Adipocyte (in vitro differentiated cells): ENCODE measurements around the gene PIEZO2.
"Not testable (repeated sequence)": the region's sequence is repeated elsewhere in the genome, so short reads cannot be mapped to it uniquely, and the experiment has no call there.

Source experiments
- DNase-seq: peaks from one replicate; pipeline ENCODE4 v3.0.0-alpha.2; 2015; ENCODE audit warnings: low read depth
- H3K27me3 ChIP-seq: replicated peaks from 2 replicates; pipeline ENCODE4 v1.7.0; 2013; ENCODE audit warnings: mild to moderate bottlenecking, low read length, moderate library complexity; ENCODE audit not compliant: control insufficient read depth, insufficient read depth
- H3K36me3 ChIP-seq: 2 replicates; pipeline ENCODE4 v1.7.0; 2013; ENCODE audit warnings: low read length, mild to moderate bottlenecking, moderate library complexity; ENCODE audit not compliant: control insufficient read depth, insufficient read depth, severe bottlenecking
- H3K4me1 ChIP-seq: 2 replicates; pipeline ENCODE4 v1.7.0; 2013; ENCODE audit warnings: mild to moderate bottlenecking, low read length, moderate library complexity; ENCODE audit not compliant: control insufficient read depth, insufficient read depth
- H3K4me3 ChIP-seq: 2 replicates; pipeline ENCODE4 v1.7.0; 2013; ENCODE audit warnings: mild to moderate bottlenecking, low read length, moderate library complexity
- H3K9ac ChIP-seq: 2 replicates; pipeline ENCODE4 v1.7.0; 2013; ENCODE audit warnings: mild to moderate bottlenecking, low read length, moderate library complexity
- H3K9me3 ChIP-seq: 2 replicates; pipeline ENCODE4 v1.7.0; 2013; ENCODE audit warnings: mild to moderate bottlenecking, low read length, moderate library complexity; ENCODE audit not compliant: control insufficient read depth

PIEZO2 gene

DNA sequence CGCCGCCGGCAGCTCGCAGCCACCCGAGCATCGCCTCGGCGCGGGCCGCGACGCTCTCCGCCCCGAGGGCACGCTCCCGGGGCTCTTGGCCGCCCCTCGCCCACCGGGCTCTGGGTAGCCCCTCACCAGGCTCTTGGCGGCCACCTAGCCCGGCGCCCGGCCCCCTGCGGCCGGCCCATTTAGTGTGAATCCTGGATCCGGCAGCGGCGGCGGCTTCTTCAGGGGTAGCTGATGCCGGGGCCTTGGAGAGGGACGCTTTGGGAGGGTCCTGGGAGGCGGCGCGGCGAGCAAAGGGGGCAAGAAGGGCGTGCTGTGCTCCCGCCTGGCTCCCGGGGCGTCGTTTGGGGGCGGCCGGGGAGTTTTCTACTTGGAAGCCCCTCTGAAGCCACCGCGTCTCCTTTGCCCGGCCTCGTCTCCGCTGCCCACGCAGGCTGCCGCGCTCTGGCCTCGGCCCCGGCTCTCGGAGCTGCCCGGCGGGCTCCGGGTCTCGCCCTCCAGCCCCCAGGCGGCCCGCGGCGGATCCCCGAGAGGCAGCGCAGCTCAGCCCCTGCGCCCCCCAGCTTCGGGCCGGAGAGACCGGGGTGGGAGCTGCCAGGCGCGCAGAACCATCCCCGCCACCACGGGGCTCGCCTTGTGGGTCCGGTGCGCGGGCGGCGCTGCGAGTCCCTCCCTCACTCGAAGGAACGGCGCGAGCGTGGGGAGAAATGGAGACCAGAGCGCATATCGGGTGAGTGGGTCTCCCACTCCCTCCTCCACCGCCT, 509 bp downstream of the PIEZO2 start:
- Histone ChIP-seq H3K4me3 (peak overlapping the region; percentile 63), H3K36me3 (no peaks in the 10 kb centered on the region), H3K9ac (no peak overlapping the region), H3K9me3 (no peaks in the 10 kb centered on the region), H3K4me1 (no peaks in the 10 kb centered on the region), H3K27me3 (peaks cover 64% of the 10 kb centered on the region)
- no peak for DNase-seq

DNA sequence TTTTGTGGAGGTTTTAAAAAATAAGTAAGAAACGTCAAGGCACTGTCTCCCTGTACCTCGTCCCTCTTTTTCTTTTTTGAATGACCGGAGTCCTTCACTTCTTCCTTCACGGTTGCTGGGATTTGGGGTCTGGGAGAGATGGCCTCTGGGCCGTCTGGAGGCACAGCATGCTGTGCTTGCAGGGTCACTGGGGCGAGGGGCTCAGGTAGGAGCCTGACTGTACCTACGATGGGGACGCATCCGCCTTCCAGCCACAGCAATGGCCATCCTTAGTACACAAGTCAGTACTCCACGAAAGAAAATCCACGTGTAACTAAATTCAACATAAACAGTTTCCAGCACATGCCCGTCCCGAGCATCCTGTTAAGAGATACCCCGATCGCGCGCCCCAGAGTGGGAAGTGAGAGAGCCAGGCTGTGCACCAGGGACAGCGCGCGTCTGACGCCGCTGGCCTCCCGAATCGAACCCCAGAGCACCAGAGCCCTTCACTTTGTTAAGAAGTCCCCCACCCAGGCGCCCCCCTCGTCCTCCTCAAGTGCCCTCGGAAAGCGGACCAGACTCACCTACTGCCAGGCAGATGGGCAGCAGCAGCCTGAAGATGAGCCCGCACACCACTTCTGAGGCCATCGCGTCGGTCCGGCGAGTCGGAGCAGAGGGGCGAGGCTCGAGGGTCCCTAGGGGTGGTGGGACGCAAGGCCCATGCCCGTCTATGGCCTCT, 1.2 kb downstream of the PIEZO2 start:
- no peaks in the 10 kb centered on the region for H3K4me1 ChIP-seq
- no peaks in the 10 kb centered on the region for H3K36me3 ChIP-seq
- peaks cover 64% of the 10 kb centered on the region for H3K27me3 ChIP-seq
- DNase-seq, result no peak
- H3K4me3 ChIP-seq, result no peak overlapping the region
- no peak overlapping the region for H3K9ac ChIP-seq
- no peaks in the 10 kb centered on the region for H3K9me3 ChIP-seq

DNA sequence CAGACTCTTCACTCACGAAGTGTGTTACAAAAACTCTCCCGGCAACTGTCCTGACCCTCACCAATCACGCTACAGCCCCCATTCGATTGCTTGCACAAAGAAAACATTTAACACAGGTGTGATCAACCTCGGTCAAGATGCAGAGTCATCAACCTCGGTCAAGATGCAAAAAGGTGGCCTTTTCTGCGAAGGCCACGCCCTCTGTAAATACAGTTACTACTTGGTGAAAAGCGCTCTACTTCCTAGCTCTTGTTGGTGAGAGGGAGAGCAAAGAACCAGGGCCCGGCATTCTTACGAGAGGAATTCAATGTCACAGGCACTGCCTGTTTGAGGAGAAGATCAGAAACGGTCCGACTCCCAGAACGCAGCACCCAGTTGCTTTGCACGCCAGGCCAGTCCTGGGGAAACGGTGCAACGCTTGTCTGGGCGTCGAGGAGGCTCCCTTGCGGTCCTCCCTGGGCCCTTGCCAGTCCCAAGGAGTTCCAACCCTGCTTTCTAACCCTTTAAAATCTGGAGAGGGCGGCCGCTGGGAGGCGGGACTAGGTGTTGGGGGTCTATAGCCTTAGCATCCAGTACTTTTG, 1.9 kb downstream of the PIEZO2 start:
- no peaks in the 10 kb centered on the region for H3K36me3 ChIP-seq
- peaks cover 62% of the 10 kb centered on the region for H3K27me3 ChIP-seq
- H3K9ac ChIP-seq, result no peak overlapping the region
- H3K9me3 ChIP-seq, result no peaks in the 10 kb centered on the region
- H3K4me3 ChIP-seq, result no peak overlapping the region
- H3K4me1 ChIP-seq, result no peaks in the 10 kb centered on the region
- DNase-seq, result no peak

DNA sequence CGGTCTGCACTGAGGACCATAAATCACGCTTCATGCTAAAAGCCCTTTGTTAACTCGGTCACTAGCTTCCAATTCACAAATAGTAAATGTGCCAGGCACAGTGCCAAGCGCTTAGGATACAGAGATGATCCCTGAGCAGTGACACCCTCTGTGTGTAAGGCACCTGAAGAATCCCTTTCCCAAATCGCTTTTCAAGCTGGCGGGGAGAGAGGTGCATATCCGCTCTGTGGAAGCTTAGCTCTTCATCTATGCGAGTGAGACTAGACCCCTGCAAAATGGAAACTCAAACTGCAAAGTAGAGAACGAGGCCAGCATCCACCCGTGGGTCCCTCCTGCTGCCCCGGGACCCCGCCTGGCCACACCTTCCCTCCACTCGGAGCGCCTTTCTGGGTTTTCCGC, 2.4 kb downstream of the PIEZO2 start:
- H3K9me3 ChIP-seq, result no peaks in the 10 kb centered on the region
- no peaks in the 10 kb centered on the region for H3K36me3 ChIP-seq
- H3K4me1 ChIP-seq, result no peaks in the 10 kb centered on the region
- H3K4me3 ChIP-seq, result no peak overlapping the region
- H3K27me3 ChIP-seq, result peaks cover 59% of the 10 kb centered on the region
- DNase-seq, result no peak
- no peak overlapping the region for H3K9ac ChIP-seq

DNA sequence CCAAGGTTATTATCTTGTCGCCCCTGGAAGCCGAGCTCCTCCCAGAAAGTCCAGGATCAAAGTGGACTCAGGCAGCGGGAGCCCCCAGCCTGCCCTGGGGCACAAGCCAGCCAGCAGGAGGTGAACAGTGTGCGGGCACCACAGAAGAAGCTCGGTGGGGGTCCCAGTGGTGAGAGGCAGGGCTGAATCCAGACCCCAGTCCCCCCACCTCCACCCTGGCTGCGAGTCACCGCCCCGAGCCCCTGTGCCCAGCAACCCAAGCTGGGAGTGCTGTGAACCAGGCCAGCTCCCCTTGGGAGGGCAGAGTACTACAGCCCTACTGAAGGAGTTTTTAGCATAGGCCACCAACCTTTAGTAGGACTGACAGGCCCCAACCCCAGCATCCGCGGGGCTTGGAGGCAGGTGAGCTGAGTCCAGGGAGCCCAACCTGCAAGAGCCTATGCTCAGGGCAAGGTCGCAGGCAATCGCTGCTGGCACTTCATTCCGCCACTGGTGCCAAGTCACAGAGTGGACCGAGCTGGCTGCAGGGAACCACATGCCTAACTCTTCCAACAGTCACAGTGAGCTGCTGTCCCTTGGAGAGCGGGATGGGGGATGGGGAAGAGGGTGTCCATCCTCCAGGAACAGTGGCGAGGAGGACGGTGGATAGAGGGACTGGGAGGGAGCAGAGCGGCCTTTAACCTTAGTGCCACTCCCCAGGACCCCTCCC, 3.0 kb downstream of the PIEZO2 start:
- H3K9me3 ChIP-seq, result no peaks in the 10 kb centered on the region
- no peaks in the 10 kb centered on the region for H3K4me1 ChIP-seq
- no peak overlapping the region for H3K9ac ChIP-seq
- DNase-seq, result no peak
- H3K27me3 ChIP-seq, result peaks cover 57% of the 10 kb centered on the region
- no peak overlapping the region for H3K4me3 ChIP-seq
- no peaks in the 10 kb centered on the region for H3K36me3 ChIP-seq

DNA sequence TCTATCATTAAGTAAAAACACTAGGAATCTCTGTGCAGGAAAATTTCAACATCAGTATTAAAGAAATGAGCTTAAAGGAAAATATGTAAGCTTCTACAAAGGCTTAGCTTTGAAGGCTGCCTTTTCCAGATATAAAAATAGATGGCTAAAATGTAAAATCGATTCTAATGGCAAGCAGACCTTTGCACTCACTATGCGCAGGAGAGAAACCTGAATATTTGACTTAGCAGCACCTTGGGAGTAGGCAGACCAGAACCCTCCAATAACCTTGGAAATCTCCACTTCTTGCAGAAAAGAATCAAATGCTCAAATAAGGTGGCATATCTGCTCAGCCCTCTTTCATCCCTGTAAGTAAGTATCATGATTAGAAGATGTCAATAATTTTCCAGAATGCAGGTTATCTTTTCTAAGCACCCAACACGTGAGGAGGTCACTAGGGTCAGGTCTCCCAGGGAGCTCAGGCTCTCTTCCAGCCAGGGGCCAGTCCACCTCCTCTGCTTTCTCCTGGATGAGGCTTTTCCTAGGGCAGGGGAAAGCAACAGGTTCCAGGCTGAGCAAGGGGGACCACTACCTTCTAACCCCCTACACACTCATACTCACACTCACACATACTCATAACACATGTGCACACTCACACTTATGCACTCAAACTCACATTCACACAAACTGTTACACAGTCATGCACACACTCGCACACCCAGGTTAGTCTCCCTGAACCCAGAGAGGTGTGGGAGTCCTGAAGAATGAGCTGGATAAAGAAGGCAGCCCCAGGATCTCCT, 3.8 kb downstream of the PIEZO2 start:
- no peak overlapping the region for H3K4me3 ChIP-seq
- H3K36me3 ChIP-seq, result no peaks in the 10 kb centered on the region
- H3K9me3 ChIP-seq, result no peaks in the 10 kb centered on the region
- H3K9ac ChIP-seq, result no peak overlapping the region
- no peak for DNase-seq
- peaks cover 56% of the 10 kb centered on the region for H3K27me3 ChIP-seq
- H3K4me1 ChIP-seq, result no peaks in the 10 kb centered on the region

DNA sequence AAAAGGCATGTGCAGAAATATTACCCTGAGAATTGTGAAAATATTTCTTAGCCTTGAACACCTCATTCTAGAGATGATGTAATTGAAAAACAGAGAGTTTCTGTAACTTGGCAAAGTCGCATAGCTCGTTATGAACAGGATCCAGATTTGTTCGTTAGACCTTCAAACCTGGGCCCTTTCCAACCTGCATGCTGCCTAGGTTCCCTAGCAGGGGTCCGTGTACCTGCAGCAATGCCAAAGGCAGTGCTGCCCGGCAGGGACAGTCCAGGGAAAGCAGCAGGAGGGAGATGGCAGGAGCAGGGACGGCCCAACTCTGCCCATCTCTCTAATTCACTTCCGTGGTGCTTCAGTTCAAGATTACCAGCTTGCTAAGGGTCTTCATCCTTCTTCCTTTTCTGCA, 12.0 kb downstream of the PIEZO2 start:
- H3K9ac ChIP-seq, result no peak overlapping the region
- H3K4me1 ChIP-seq, result no peaks in the 10 kb centered on the region
- H3K9me3 ChIP-seq, result no peaks in the 10 kb centered on the region
- no peak overlapping the region for H3K4me3 ChIP-seq
- peaks cover 11% of the 10 kb centered on the region for H3K27me3 ChIP-seq
- H3K36me3 ChIP-seq, result no peaks in the 10 kb centered on the region
- no peak for DNase-seq

DNA sequence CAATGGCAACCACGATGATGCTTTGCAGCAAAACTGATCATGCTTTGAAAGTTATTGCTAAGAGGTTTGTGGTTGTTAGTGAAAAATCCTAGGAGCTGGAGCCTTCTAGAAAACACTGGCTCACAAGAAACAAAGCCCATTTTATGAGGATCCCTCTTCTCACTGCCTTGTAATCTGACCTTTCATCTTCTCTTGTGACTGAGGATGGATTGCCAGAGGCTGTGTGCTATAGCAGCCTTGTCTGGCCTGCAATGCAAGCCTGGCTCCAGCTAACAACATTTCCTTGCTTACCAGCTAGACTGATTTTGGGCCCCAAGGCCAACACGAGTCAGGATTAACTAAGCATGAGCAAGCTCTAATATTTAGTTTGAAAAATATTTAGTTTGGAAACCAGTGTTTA, 13.1 kb downstream of the PIEZO2 start:
- no peaks in the 10 kb centered on the region for H3K4me1 ChIP-seq
- no peak overlapping the region for H3K9ac ChIP-seq
- no peak overlapping the region for H3K4me3 ChIP-seq
- peak; percentile 40 for DNase-seq
- no peaks in the 10 kb centered on the region for H3K9me3 ChIP-seq
- no peaks in the 10 kb centered on the region for H3K36me3 ChIP-seq
- peaks cover 6% of the 10 kb centered on the region for H3K27me3 ChIP-seq

DNA sequence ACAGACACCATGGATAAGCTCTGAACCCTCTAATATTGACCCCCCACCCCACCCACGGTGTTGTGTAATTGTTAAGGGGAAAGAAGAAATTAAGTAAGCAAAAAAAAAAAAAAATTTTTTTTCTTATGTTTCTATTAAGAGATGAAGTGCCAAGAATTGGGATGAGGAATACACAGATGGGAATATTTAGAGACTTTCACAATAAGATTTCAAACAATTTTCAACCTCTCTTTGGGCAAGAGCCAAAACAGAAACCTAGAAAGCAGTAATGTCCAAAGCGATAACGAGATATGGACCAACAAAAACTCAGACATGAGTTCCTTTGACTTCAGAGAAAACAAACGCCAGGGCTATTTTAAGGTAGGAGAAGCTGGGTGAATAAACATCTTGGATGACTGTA, 14.4 kb downstream of the PIEZO2 start:
- Histone ChIP-seq H3K9ac (no peak overlapping the region), H3K27me3 (no peaks in the 10 kb centered on the region), H3K4me3 (no peak overlapping the region), H3K9me3 (peaks cover 4% of the 10 kb centered on the region), H3K4me1 (no peaks in the 10 kb centered on the region), H3K36me3 (no peaks in the 10 kb centered on the region)
- DNase-seq, result no peak

DNA sequence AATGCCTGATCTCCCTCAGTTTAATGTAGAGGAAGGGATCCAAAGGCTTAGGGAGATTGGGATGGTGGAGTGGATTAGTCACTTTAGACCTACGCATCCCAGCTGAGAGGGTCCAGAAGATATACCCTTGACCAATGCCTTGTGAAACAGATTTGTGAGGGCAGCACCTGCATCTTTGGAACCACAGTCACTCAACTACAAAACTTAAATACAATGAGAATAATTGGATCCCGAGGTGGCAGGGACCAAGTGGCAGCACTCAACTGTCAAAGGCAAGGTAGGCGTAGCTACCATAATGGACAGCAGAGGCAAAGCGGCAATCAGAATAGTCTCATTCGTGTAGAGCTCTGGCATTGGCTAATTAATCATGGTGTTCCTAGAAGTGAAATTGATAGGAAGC, 20.3 kb downstream of the PIEZO2 start:
- H3K9me3 ChIP-seq, result peaks cover 24% of the 10 kb centered on the region
- DNase-seq, H3K9ac ChIP-seq, H3K4me1 ChIP-seq, H3K4me3 ChIP-seq, H3K27me3 ChIP-seq, H3K36me3 ChIP-seq: not testable (repeated sequence)
